ENCODE measurements around the gene CNIH1. TPM values are rescaled to one million over a fixed set of nuclear protein-coding genes. Genes with fewer than 3 reads are reported as not detected.
"Not testable (repeated sequence)": the region's sequence is repeated elsewhere in the genome, so short reads cannot be mapped to it uniquely, and the experiment has no call there.

CNIH1 gene
- total and polyA plus RNA-seq, 8 donors = 119 to 145 (median 129) TPM

- Histone ChIP-seq H3K36me3 (peaks cover 0 to 14% of the 10 kb centered on the region in 2 donors), H3K27ac (no peak overlapping the region), H3K4me1 (peaks cover 0 to 8% of the 10 kb centered on the region in 2 donors), H3K9me3 (peaks cover 0 to 14% of the 10 kb centered on the region in 2 donors), H3K4me3 (no peak overlapping the region), H3K27me3 (no peaks in the 10 kb centered on the region)
- intact Hi-C loops (cut with DNase I) = no loop called here
- DNase-seq (no peak), ATAC-seq (no peak)
- TF ChIP-seq CTCF (IDR thresholded peaks at IDR 0.05) = no peak
Measured at GRCh38 chr14:54470701-54471100, 29.5 kb upstream of the CNIH1 start.

GRCh38 chr14:54467280-54467679 is 26.1 kb upstream of the CNIH1 start:
- Histone ChIP-seq H3K9me3 (peaks cover 0 to 14% of the 10 kb centered on the region in 2 donors), H3K36me3 (peaks cover 0 to 11% of the 10 kb centered on the region in 2 donors), H3K27ac (no peak overlapping the region), H3K4me1 (no peaks in the 10 kb centered on the region), H3K27me3 (no peaks in the 10 kb centered on the region), H3K4me3 (no peak overlapping the region)
- intact Hi-C loops (cut with DNase I) = no loop called here
- TF ChIP-seq CTCF (IDR thresholded peaks at IDR 0.05) = no peak
- DNase-seq (no peak), ATAC-seq (no peak)

- no peaks in the 10 kb centered on the region for H3K27me3 ChIP-seq
- no peak overlapping the region for H3K27ac ChIP-seq
- no peaks in the 10 kb centered on the region for H3K4me1 ChIP-seq
- DNase-seq = no peak
- H3K9me3 ChIP-seq = peaks cover 0 to 14% of the 10 kb centered on the region in 2 donors
- intact Hi-C loops (cut with DNase I) = no loop called here
- H3K36me3 ChIP-seq = peaks cover 0 to 5% of the 10 kb centered on the region in 2 donors
- TF ChIP-seq CTCF (IDR thresholded peaks at IDR 0.05) = no peak
- ATAC-seq = no peak
- H3K4me3 ChIP-seq = no peak overlapping the region
Measured at GRCh38 chr14:54465654-54466053, 24.5 kb upstream of the CNIH1 start.

GRCh38 chr14:54462048-54462447 is 20.9 kb upstream of the CNIH1 start:
- Histone ChIP-seq H3K4me3 (no peak overlapping the region), H3K4me1 (no peaks in the 10 kb centered on the region), H3K27ac (no peak overlapping the region), H3K9me3 (peaks cover 0 to 10% of the 10 kb centered on the region in 2 donors), H3K27me3 (no peaks in the 10 kb centered on the region), H3K36me3 (no peaks in the 10 kb centered on the region)
- TF ChIP-seq CTCF (IDR thresholded peaks at IDR 0.05) = no peak
- intact Hi-C loops (cut with DNase I) = no loop called here
- no peak for ATAC-seq
- DNase-seq = no peak

GRCh38 chr14:54459106-54459505 is 17.9 kb upstream of the CNIH1 start:
- no peaks in the 10 kb centered on the region for H3K27me3 ChIP-seq
- H3K27ac ChIP-seq = no peak overlapping the region
- intact Hi-C loops (cut with DNase I) = no loop called here
- DNase-seq = no peak
- H3K36me3 ChIP-seq = no peaks in the 10 kb centered on the region
- H3K4me3 ChIP-seq = no peak overlapping the region
- TF ChIP-seq CTCF (IDR thresholded peaks at IDR 0.05) = no peak
- H3K4me1 ChIP-seq = no peaks in the 10 kb centered on the region
- no peak for ATAC-seq
- H3K9me3 ChIP-seq = peaks cover 0 to 7% of the 10 kb centered on the region in 2 donors

- H3K4me1 ChIP-seq; H3K9me3 ChIP-seq; intact Hi-C loops (cut with DNase I); H3K36me3 ChIP-seq; DNase-seq; ATAC-seq; H3K27me3 ChIP-seq; H3K27ac ChIP-seq; H3K4me3 ChIP-seq: not testable (repeated sequence)
Measured at GRCh38 chr14:54458536-54458935, 17.4 kb upstream of the CNIH1 start.
